Measurements from ENCODE around the gene RANBP1.

RANBP1 gene

GRCh38 chr22:20109411-20110358, 6.2 kb upstream of the RANBP1 start:
- no peak for DNase-seq

GRCh38 chr22:20110359-20110985, 5.4 kb upstream of the RANBP1 start:
- DNase-seq: no peak

- DNase-seq: peak; percentile 38
Observed at GRCh38 chr22:20111045-20111688, 4.7 kb upstream of the RANBP1 start.

GRCh38 chr22:20111689-20112622, 3.9 kb upstream of the RANBP1 start:
- no peak for DNase-seq

- DNase-seq: no peak
Observed at GRCh38 chr22:20112623-20113511, 3.0 kb upstream of the RANBP1 start.

GRCh38 chr22:20113551-20114310, 2.2 kb upstream of the RANBP1 start:
- no peak for DNase-seq

GRCh38 chr22:20114506-20115475, 1.1 kb upstream of the RANBP1 start:
- DNase-seq: no peak

- no peak for DNase-seq
Observed at GRCh38 chr22:20116376-20116950, 559 bp downstream of the RANBP1 start.

GRCh38 chr22:20116951-20117632, 1.2 kb downstream of the RANBP1 start, which contains the start of gene TRMT2A:
Gene TRMT2A (minus strand): TSS chr22:20117226. CDS start chr22:20116906, 320 bp downstream.
- peak; percentile 99 for DNase-seq

- DNase-seq: no peak
Observed at GRCh38 chr22:20117633-20118299, 1.9 kb downstream of the RANBP1 start.

- DNase-seq: no peak
Observed at GRCh38 chr22:20118300-20119020, 2.6 kb downstream of the RANBP1 start.

GRCh38 chr22:20121856-20122415, 6.0 kb downstream of the RANBP1 start:
- DNase-seq: no peak

- no peak for DNase-seq
Observed at GRCh38 chr22:20123366-20124082, 7.6 kb downstream of the RANBP1 start.

- no peak for DNase-seq
Observed at GRCh38 chr22:20124083-20124787, 8.3 kb downstream of the RANBP1 start.

Data from fibroblast of skin of scalp (primary cell).